ENCODE measurements around the gene SMIM11.

- TF ChIP-seq MAFK (IDR thresholded peaks at IDR 0.05; ENCODE audit: low read depth, low read length), result no peak
- TF ChIP-seq, protein P1, sequence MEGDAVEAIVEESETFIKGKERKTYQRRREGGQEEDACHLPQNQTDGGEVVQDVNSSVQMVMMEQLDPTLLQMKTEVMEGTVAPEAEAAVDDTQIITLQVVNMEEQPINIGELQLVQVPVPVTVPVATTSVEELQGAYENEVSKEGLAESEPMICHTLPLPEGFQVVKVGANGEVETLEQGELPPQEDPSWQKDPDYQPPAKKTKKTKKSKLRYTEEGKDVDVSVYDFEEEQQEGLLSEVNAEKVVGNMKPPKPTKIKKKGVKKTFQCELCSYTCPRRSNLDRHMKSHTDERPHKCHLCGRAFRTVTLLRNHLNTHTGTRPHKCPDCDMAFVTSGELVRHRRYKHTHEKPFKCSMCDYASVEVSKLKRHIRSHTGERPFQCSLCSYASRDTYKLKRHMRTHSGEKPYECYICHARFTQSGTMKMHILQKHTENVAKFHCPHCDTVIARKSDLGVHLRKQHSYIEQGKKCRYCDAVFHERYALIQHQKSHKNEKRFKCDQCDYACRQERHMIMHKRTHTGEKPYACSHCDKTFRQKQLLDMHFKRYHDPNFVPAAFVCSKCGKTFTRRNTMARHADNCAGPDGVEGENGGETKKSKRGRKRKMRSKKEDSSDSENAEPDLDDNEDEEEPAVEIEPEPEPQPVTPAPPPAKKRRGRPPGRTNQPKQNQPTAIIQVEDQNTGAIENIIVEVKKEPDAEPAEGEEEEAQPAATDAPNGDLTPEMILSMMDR (IDR thresholded peaks at IDR 0.05; ENCODE audit: control extremely low read depth in 1 of 3, insufficient read depth in 1 of 3, low read depth in 1 of 3, low read length in 3 of 3), result no peak
Observed at GRCh38 chr21:34352556-34352955, 22.8 kb upstream of the SMIM11 start.

All from H1 (cell line).